B cell (primary cell): ENCODE measurements around the gene CCBE1. TPM values are rescaled to one million over a fixed set of nuclear protein-coding genes. Genes with fewer than 3 reads are reported as not detected.

ENCODE experiments used
- ATAC-seq: fragments of 200-7000 bp; cut with Tn5 transposase; one replicate; pipeline ENCODE4 v1.10.0; 2021; ENCODE audit warnings: low read depth, mild to moderate bottlenecking, moderate number of reproducible peaks, moderate library complexity
- CTCF ChIA-PET: fragments of 350-600 bp; sonication (Branson Sonifier 250); formaldehyde crosslinking; loops from one replicate; lab custom pipeline; 2021; ENCODE audit warnings: antibody characterized with exemption, inconsistent platforms; lab: Charles Lee
- POLR2A ChIA-PET: fragments of 350-600 bp; sonication (Branson Sonifier 250); formaldehyde crosslinking; loops from one replicate; lab custom pipeline; 2021; ENCODE audit warnings: antibody characterized with exemption; lab: Charles Lee
- DNase-seq: peaks from one replicate; pipeline ENCODE4 v3.0.0; 2013
- H2AFZ ChIP-seq: 2 replicates; pipeline ENCODE4 v1.6.1; 2012; ENCODE audit warnings: mild to moderate bottlenecking, low read depth, low read length; ENCODE audit not compliant: insufficient read depth, poor library complexity, severe bottlenecking
- H3K27ac ChIP-seq, 2 donors: 1 replicate in 1 of 2; 2 replicates in 1 of 2; pipeline ENCODE4 v1.5.1; 2012 to 2013; ENCODE audit warnings: low read length in 2 of 2, mild to moderate bottlenecking in 2 of 2, moderate library complexity in 1 of 2
- H3K27me3 ChIP-seq, 4 experiments: fragments of 200-600 bp in 1 of 4; sonication (generic) in 1 of 4; replicated peaks in 1 of 4; 1 replicate in 2 of 4; 2 replicates in 2 of 4; pipeline versions ENCODE4 v1.6.1 to v1.7.0; 2013 to 2016; ENCODE audit warnings: low read length in 3 of 4, mild to moderate bottlenecking in 2 of 4, mixed read lengths in 1 of 4, moderate library complexity in 1 of 4; ENCODE audit not compliant: insufficient read depth in 4 of 4, control insufficient read depth in 3 of 4; ENCODE audit errors: control extremely low read depth in 1 of 4
- H3K36me3 ChIP-seq, 2 experiments: replicated peaks in 1 of 2; 1 replicate in 1 of 2; 2 replicates in 1 of 2; pipeline versions ENCODE4 v1.6.1 to v1.7.1; 2013; ENCODE audit warnings: low read length in 1 of 2; ENCODE audit not compliant: insufficient read depth in 2 of 2, control insufficient read depth in 1 of 2; ENCODE audit errors: control extremely low read depth in 1 of 2, extremely low read depth in 1 of 2
- H3K4me1 ChIP-seq, 2 donors: fragments of 200-600 bp in 1 of 2; sonication (generic) in 1 of 2; 1 replicate in 1 of 2; 2 replicates in 1 of 2; pipeline versions ENCODE4 v1.5.1 to v1.6.1; 2013 to 2017; ENCODE audit warnings: low read length in 2 of 2; ENCODE audit not compliant: control insufficient read depth in 2 of 2, insufficient read depth in 2 of 2
- H3K4me2 ChIP-seq: replicated peaks from 2 replicates; pipeline ENCODE3; 2012; ENCODE audit warnings: mild to moderate bottlenecking, low read depth, low read length; ENCODE audit not compliant: poor library complexity, severe bottlenecking
- H3K4me3 ChIP-seq, 5 experiments: fragments of 200-600 bp in 1 of 5; sonication (generic) in 1 of 5; 1 replicate in 3 of 5; 2 replicates in 2 of 5; pipeline versions ENCODE4 v1.5.1 to v1.7.0; 2011 to 2016; ENCODE audit warnings: low read length in 4 of 5, mild to moderate bottlenecking in 4 of 5, low read depth in 2 of 5, control low read depth in 1 of 5, moderate library complexity in 1 of 5; ENCODE audit not compliant: insufficient read depth in 1 of 5; ENCODE audit errors: control extremely low read depth in 1 of 5, extremely low read depth in 1 of 5
- H3K79me2 ChIP-seq: fragments of 200-600 bp; sonication (generic); one replicate; pipeline ENCODE4 v1.6.0; 2016; ENCODE audit warnings: low read length; ENCODE audit not compliant: control insufficient read depth, insufficient read depth
- H3K9ac ChIP-seq: fragments of 200-600 bp; sonication (generic); 2 replicates; pipeline ENCODE4 v1.6.1; 2017; ENCODE audit warnings: mild to moderate bottlenecking, low read length, moderate library complexity
- H3K9me3 ChIP-seq, 3 donors: one replicate each; pipeline versions ENCODE4 v1.6.1 to v1.7.1; 2013; ENCODE audit warnings: low read length in 2 of 3; ENCODE audit not compliant: control insufficient read depth in 2 of 3, insufficient read depth in 1 of 3; ENCODE audit errors: control extremely low read depth in 1 of 3
- H4K20me1 ChIP-seq: 2 replicates; pipeline ENCODE4 v1.6.0; 2012; ENCODE audit warnings: mild to moderate bottlenecking, low read length; ENCODE audit not compliant: insufficient read depth, control insufficient read depth, poor library complexity, severe bottlenecking
- H3K27ac Mint-ChIP-seq: one replicate; pipeline ENCODE4 v1.8.0; 2021; ENCODE audit warnings: mixed read lengths
- H3K27me3 Mint-ChIP-seq: one replicate; pipeline ENCODE4 v1.8.0; 2021; ENCODE audit warnings: mixed read lengths
- H3K4me1 Mint-ChIP-seq: one replicate; pipeline ENCODE4 v1.8.0; 2021; ENCODE audit warnings: mixed read lengths
- H3K4me3 Mint-ChIP-seq: one replicate; pipeline ENCODE4 v1.8.0; 2021; ENCODE audit warnings: mixed read lengths
- H3K9me3 Mint-ChIP-seq: one replicate; pipeline ENCODE4 v1.8.0; 2022; ENCODE audit warnings: mixed read lengths; ENCODE audit not compliant: insufficient read depth
- CTCF ChIP-seq: fragments of 200-600 bp; IDR thresholded peaks from one replicate; pipeline ENCODE4 v1.8.0; 2022; ENCODE audit warnings: antibody characterized with exemption, mild to moderate bottlenecking
- EZH2 ChIP-seq: IDR thresholded peaks from 2 replicates; pipeline ENCODE4 v1.6.1; 2012; ENCODE audit warnings: borderline replicate concordance, low read depth, mild to moderate bottlenecking, moderate library complexity, low read length; ENCODE audit not compliant: insufficient read depth, poor library complexity, severe bottlenecking
- WGBS: methylation state at CpG from one replicate; pipeline ENCODE4 v1.1.5; 2013; ENCODE audit warnings: missing lambda C conversion rate; ENCODE audit not compliant: insufficient coverage; 5-methylcytosine and 5-hydroxymethylcytosine counted together
- intact Hi-C: fragments of 100-400 bp; cut with micrococcal nuclease; formaldehyde crosslinking; loops from one replicate; pipeline ENCODE4 v1.10.0; 2022
- polyA plus RNA-seq: library from polyadenylated mRNA; depleted of rRNA; stranded (reverse); fragments of >200 nt; gene quantifications from 2 replicates; pipeline ENCODE4 v1.2.3, GENCODE V29; 2012
- total RNA-seq, 2 donors: library from RNA; stranded (reverse); fragments of 120-200 nt in 1 of 2; gene quantifications; 1 replicate in 1 of 2; 2 replicates in 1 of 2; pipeline versions ENCODE4 v1.2.3 to v1.2.4, GENCODE V29; 2013 to 2022

Gene CCBE1
- total and polyA plus RNA-seq, 2 donors (not counting 1 experiment from before 2014, with no cell fraction given), result not detected

GRCh38 chr18:59512025-59512755 is 185.0 kb downstream of the CCBE1 start:
- no peak overlapping the region for H2AFZ ChIP-seq
- H3K27ac ChIP-seq, result no peak overlapping the region
- Mint-ChIP-seq H3K27me3 (peaks cover 49% of the 10 kb centered on the region), H3K9me3 (no peaks in the 10 kb centered on the region), H3K4me1 (no peaks in the 10 kb centered on the region), H3K27ac (no peak overlapping the region), H3K4me3 (no peak overlapping the region)
- H3K4me3 ChIP-seq, result no peak overlapping the region
- no peak for TF ChIP-seq CTCF
- no peak for TF ChIP-seq EZH2
- no peaks in the 10 kb centered on the region for H3K79me2 ChIP-seq
- H3K36me3 ChIP-seq, result no peaks in the 10 kb centered on the region
- no peak overlapping the region for H3K9ac ChIP-seq
- 67% methylated on average over 7 of the region's 7 CpGs for WGBS
- no peaks in the 10 kb centered on the region for H4K20me1 ChIP-seq
- H3K4me1 ChIP-seq, result no peaks in the 10 kb centered on the region
- no peak overlapping the region for H3K4me2 ChIP-seq
- H3K27me3 ChIP-seq, result peaks cover 0 to 4% (median 0%) of the 10 kb centered on the region in 4 experiments
- no peaks in the 10 kb centered on the region for H3K9me3 ChIP-seq
- ATAC-seq (no peak), DNase-seq (no peak)
- ChIA-PET CTCF (no interaction called here), POLR2A (no interaction called here)
- intact Hi-C loops, result no loop called here
